Ovary (tissue), 3 donors: ENCODE data around the gene TMCC3.

Source experiments
- CTCF ChIP-seq, 3 donors: fragments of 450-650 bp in 2 of 3; fragments of 200-600 bp in 1 of 3; IDR thresholded peaks; one replicate each; pipeline versions ENCODE4 v1.5.1 to v1.8.0; 2016 to 2022; ENCODE audit warnings: antibody characterized with exemption in 3 of 3, mild to moderate bottlenecking in 1 of 3
- POLR2A ChIP-seq: fragments of 450-650 bp; IDR thresholded peaks from one replicate; pipeline ENCODE4 v1.6.1; 2017; ENCODE audit warnings: antibody characterized with exemption, mild to moderate bottlenecking, moderate library complexity
- donor health status: DM: no; HTN: no; CAD: no.

- TF ChIP-seq POLR2A: no peak
- TF ChIP-seq CTCF (IDR thresholded peaks at IDR 0.05): peak; percentile 19 to 59 (median 35)
Observed at GRCh38 chr12:94545935-94546771, 104.2 kb downstream of the TMCC3 start.
